Stimulated activated CD8-positive, alpha-beta memory T cell treated with anti-CD3 and anti-CD28 coated beads, Interleukin-12 subunit alpha, Interleukin-12 subunit beta, amount 100 ng/mL, for 1 hour (primary cell): ENCODE data around the gene DUOX1.

ENCODE experiments used
- DNase-seq: peaks from one replicate; pipeline ENCODE4 v3.0.0-alpha.2; 2020; ENCODE audit warnings: low read depth

Gene DUOX1

DNA sequence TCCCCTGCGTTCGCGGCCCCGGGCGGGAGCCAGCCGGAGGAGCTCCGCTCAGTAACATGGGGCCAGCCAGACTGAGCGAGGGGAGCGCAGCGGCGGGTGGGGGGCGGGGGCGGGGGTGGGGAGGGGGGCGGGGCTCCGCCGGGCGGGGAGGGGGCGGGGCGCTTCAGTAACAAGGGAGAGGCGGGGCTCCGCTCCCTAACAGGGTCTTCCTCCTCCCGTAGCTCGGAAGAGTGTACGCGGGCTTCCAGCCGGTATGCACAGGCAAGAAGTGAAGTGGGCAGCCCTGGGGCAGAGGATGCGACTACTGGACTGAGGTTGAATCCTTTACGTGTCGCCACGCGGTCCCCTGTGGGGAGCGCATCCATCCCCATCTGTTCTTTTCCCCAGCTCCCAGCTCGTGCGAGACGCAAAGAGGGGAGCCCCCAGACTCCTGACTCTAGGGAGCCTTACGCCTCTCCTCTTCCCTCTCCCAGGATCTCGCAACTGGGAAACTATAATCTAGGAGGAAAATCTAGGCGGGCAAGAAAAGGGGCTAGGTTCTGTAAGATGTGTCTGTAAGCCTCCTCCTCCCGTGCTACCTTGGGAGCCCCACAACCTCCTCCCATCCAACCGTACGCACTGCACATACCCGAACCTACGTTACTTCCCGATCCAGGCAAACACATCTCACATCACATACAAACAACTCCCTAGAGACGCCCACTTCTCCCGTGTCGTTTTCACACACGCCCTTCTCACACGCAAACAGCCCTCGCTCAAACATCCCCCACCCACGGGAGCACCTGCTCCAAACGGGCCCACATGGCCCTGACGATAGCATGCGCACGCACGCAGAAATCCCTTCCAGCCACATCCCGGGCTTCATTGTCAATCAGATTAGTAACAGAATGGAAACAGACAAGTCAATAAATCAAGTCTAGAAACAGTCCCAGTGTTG lies 58.4 kb downstream of the DUOX1 start, which contains the start of gene SHF:
Gene SHF, minus strand, starts transcription at position 73 of the 937 bp plus-strand sequence. Its CDS starts 15 bp downstream, at position 58.
- DNase-seq: peak; percentile 35

GRCh38 chr15:45197512-45197911 lies 67.7 kb downstream of the DUOX1 start:
- no peak for DNase-seq

DNA sequence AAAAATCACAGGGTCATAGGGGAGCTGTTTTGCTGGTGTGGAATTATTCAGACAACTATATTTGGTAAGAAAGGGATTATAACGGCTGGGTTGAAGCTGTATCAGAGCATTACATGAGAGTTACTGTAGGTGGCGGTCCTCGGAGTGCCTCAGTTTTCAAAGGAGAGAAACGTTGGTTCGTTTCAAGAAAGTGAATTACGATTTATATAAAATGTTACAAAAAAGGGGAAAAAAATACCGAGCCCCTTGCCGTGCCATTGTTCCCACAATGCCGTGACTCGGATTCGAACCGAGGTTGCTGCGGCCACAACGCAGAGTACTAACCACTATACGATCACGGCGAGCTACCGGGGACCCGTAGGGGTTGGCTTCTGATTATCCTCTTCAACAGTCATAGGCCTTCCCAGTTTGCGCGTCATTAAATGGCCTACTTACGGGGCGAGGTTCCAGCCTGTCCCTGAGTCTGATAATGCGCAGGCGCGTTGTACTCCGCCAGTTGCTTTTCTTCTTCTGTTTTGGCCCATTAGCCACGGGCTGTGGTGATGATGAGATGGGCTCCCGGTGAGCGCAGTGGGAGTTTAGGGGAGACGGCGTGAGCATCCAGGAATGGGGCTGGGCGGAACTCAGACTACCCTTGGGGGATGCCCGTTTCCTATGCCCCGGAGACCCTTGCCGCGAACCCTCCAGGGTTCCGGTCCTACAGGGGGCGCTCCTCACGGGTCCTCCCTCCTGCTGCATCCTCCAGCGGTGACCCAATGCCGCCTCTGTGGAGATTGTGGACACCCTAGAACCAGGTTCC lies 68.7 kb downstream of the DUOX1 start:
- peak; percentile 87 for DNase-seq

DNA sequence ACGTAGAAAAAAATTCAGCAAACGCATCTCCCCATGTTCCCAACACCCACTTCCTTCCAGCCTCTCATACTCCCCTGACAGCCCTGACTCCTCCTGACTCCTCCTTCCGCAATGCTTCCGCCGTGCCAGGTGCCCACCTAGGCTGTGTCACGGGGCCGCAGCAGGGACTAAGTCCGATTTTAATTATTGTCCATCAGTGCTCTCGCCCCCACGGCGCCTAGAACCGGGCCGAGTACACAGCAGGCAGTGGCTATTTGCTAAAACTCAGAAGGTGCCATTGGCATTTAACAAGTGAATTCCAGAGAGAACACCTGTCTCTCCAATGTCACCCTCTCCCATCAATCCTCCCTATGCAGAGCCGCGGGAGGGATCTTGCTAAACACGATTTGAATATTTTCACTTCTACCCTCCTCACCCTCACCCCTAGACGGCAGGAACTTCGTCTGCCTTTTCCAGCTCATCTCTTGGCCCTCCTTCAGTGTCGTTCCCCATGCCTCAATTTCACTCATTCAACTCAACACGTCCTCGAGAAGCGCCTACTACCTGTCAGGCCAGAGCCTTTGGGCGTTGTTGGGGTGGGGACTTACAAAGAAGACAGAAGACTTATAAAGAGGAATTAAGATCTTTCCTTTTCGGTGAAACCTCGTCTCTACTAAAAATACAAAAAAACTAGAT lies 69.5 kb downstream of the DUOX1 start:
- DNase-seq: no peak

GRCh38 chr15:45200001-45200798 lies 70.4 kb downstream of the DUOX1 start:
- peak; percentile 96 for DNase-seq

DNA sequence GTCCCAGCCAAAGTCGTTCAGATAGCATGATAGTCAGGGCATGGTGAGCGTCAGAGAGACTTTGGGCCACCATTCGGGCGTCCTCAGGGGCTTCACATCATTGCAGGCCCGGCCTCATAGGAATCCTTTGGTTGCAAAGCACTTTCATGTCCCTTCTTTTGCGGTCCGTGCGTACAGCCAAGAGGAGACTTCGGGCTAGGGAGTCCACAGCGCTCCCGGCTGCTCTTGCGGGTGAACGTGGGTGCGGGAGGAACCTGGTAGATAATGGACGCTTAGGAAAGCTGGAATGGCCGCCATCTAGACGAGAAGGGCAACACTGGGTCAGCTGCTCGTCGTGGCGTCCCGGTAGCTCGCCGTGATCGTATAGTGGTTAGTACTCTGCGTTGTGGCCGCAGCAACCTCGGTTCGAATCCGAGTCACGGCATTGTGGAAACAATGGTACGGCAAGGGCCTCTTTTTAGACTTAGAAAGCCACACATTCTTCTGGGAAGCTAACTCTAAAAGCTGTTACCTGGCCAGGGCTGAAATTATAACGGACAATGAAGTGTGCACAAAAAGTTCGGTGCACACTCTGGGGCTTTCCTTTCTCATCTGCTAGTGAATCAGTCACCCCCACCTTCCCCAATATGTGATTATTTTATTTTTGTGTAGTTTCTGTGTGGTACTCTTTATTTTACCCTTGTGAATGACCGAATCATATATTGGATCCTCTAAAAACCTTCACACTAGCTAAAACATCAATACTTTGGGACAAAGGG lies 71.2 kb downstream of the DUOX1 start:
- peak; percentile 52 for DNase-seq

DNA sequence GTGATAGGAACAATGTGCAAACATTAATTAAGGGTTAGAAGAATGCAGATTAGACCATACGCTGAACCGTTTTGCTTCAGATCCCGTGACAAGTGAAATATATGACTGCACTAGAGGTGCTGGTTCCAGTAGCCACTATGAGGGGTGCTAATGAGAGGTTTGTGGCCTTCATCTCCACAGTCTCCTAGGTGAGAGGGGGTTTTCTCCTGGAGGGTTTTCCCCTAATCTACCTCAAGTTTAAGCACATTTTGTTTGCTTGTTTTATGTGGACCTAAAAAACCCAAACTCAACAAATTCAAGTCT lies 71.7 kb downstream of the DUOX1 start:
- no peak for DNase-seq

- DNase-seq: no peak
Observed at GRCh38 chr15:45201869-45202268, 72.1 kb downstream of the DUOX1 start.

GRCh38 chr15:45203182-45203581 lies 73.4 kb downstream of the DUOX1 start:
- DNase-seq: no peak

- DNase-seq: no peak
Observed at GRCh38 chr15:45205192-45205591, 75.4 kb downstream of the DUOX1 start.

- DNase-seq: no peak
Observed at GRCh38 chr15:45212493-45212892, 82.7 kb downstream of the DUOX1 start.
